ENCODE measurements around the gene HSFX3. TPM values are rescaled to one million over a fixed set of nuclear protein-coding genes. Genes with fewer than 3 reads are reported as not detected.

The HSFX3 gene
- total RNA-seq, 1 experiment from 2014 or later: 0.96 TPM

DNA sequence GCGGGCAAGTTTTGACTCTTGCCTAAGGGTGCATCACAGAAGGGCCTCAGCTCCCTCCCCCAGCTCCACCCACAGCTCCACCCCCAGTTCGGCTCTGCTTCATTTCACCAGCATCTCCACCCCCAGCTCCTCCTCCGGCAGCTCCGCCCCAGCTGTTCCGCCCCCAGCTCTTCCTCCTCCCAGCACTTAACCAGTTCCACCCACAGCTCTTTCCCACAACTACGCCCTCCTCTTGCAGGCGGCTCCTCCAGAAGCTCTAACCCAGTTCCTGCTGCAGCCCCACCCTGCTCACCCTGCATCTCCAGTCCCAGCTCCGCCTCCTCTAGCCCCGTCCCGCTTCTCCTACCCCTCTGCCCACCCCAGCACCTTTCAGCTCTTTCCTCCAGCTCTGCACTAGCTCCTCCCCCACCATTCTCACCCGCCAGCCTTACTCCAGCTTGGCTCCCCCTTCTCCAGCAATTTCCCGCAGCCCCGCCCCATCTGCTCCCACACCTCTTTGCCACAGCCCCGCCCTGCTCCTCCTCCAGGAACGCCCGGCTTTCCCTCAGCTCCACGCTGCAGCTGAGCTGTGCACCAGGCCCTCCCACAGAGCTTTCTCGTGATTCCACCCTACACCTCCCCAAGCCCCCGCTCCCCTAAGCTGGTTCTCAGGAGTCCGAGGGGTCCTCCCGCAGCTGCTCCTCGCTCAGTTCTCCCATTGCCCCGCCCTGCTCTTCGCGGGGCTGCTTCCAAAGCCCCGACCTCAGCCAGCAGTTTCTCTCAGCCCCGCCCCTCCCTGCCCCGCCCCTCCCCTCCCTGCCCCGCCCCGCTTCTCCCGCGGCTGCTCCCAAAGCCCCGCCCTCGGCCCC, 10.2 kb downstream of the HSFX3 start:
- no peaks in the 10 kb centered on the region for H3K9me3 ChIP-seq (ENCODE audit: control insufficient read depth in 1 of 2, insufficient read depth in 1 of 2, low read depth in 1 of 2, low read length in 2 of 2)
- TF ChIP-seq, protein P1, sequence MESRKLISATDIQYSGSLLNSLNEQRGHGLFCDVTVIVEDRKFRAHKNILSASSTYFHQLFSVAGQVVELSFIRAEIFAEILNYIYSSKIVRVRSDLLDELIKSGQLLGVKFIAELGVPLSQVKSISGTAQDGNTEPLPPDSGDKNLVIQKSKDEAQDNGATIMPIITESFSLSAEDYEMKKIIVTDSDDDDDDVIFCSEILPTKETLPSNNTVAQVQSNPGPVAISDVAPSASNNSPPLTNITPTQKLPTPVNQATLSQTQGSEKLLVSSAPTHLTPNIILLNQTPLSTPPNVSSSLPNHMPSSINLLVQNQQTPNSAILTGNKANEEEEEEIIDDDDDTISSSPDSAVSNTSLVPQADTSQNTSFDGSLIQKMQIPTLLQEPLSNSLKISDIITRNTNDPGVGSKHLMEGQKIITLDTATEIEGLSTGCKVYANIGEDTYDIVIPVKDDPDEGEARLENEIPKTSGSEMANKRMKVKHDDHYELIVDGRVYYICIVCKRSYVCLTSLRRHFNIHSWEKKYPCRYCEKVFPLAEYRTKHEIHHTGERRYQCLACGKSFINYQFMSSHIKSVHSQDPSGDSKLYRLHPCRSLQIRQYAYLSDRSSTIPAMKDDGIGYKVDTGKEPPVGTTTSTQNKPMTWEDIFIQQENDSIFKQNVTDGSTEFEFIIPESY (IDR thresholded peaks at IDR 0.05; ENCODE audit: extremely low read depth, insufficient replicate concordance, low read length): no peak
- TF ChIP-seq CBX3 (IDR thresholded peaks at IDR 0.05; ENCODE audit: low read depth) (no peak), ELF1 (IDR thresholded peaks at IDR 0.05; ENCODE audit: borderline replicate concordance, low read depth) (no peak), ZFX (IDR thresholded peaks at IDR 0.05) (no peak), EZH2phosphoT487 (IDR thresholded peaks at IDR 0.05; ENCODE audit: borderline replicate concordance) (no peak), RAD21 (IDR thresholded peaks at IDR 0.05; ENCODE audit: low read depth) (no peak), EGR1 (IDR thresholded peaks at IDR 0.05; ENCODE audit: low read depth) (no peak), POLR2AphosphoS5 (IDR thresholded peaks at IDR 0.05; ENCODE audit: low read depth, low read length) (no peak), FOSL1 (IDR thresholded peaks at IDR 0.05; ENCODE audit: low read depth) (no peak), POLR2A (IDR thresholded peaks at IDR 0.05; ENCODE audit: borderline replicate concordance, extremely low read depth, insufficient read depth, insufficient read length) (no peak), YY1 (IDR thresholded peaks at IDR 0.05; ENCODE audit: extremely low read depth, insufficient replicate concordance, low read depth, low read length) (no peak), SIN3A (IDR thresholded peaks at IDR 0.05; ENCODE audit: low read depth) (no peak), SRF (IDR thresholded peaks at IDR 0.05; ENCODE audit: low read depth) (no peak), CEBPB (IDR thresholded peaks at IDR 0.05; ENCODE audit: low read depth) (no peak), SP1 (IDR thresholded peaks at IDR 0.05; ENCODE audit: low read depth) (no peak)
- TF ChIP-seq, protein P2, sequence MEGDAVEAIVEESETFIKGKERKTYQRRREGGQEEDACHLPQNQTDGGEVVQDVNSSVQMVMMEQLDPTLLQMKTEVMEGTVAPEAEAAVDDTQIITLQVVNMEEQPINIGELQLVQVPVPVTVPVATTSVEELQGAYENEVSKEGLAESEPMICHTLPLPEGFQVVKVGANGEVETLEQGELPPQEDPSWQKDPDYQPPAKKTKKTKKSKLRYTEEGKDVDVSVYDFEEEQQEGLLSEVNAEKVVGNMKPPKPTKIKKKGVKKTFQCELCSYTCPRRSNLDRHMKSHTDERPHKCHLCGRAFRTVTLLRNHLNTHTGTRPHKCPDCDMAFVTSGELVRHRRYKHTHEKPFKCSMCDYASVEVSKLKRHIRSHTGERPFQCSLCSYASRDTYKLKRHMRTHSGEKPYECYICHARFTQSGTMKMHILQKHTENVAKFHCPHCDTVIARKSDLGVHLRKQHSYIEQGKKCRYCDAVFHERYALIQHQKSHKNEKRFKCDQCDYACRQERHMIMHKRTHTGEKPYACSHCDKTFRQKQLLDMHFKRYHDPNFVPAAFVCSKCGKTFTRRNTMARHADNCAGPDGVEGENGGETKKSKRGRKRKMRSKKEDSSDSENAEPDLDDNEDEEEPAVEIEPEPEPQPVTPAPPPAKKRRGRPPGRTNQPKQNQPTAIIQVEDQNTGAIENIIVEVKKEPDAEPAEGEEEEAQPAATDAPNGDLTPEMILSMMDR (IDR thresholded peaks at IDR 0.05 in 2 of 3, conservative IDR thresholded peaks at IDR 0.05 in 1 of 3; ENCODE audit: borderline replicate concordance in 1 of 3, insufficient read depth in 1 of 3, low read depth in 2 of 3, low read length in 2 of 3): no peak
- TF ChIP-seq, protein P3, sequence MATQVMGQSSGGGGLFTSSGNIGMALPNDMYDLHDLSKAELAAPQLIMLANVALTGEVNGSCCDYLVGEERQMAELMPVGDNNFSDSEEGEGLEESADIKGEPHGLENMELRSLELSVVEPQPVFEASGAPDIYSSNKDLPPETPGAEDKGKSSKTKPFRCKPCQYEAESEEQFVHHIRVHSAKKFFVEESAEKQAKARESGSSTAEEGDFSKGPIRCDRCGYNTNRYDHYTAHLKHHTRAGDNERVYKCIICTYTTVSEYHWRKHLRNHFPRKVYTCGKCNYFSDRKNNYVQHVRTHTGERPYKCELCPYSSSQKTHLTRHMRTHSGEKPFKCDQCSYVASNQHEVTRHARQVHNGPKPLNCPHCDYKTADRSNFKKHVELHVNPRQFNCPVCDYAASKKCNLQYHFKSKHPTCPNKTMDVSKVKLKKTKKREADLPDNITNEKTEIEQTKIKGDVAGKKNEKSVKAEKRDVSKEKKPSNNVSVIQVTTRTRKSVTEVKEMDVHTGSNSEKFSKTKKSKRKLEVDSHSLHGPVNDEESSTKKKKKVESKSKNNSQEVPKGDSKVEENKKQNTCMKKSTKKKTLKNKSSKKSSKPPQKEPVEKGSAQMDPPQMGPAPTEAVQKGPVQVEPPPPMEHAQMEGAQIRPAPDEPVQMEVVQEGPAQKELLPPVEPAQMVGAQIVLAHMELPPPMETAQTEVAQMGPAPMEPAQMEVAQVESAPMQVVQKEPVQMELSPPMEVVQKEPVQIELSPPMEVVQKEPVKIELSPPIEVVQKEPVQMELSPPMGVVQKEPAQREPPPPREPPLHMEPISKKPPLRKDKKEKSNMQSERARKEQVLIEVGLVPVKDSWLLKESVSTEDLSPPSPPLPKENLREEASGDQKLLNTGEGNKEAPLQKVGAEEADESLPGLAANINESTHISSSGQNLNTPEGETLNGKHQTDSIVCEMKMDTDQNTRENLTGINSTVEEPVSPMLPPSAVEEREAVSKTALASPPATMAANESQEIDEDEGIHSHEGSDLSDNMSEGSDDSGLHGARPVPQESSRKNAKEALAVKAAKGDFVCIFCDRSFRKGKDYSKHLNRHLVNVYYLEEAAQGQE (IDR thresholded peaks at IDR 0.05; ENCODE audit: low read depth): no peak
- TF ChIP-seq, protein P4, sequence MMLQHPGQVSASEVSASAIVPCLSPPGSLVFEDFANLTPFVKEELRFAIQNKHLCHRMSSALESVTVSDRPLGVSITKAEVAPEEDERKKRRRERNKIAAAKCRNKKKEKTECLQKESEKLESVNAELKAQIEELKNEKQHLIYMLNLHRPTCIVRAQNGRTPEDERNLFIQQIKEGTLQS (IDR thresholded peaks at IDR 0.05): no peak
- BruUV-seq (replicated peaks): no TSS peak
- H4K20me1 ChIP-seq (ENCODE audit: insufficient read depth): no peaks in the 10 kb centered on the region
- ChIA-PET RAD21 (ENCODE audit: low non-redundant PET in 1 of 2, low total read pairs in 2 of 2, uncharacterized antibody in 2 of 2, unreplicated experiment in 2 of 2) (no interaction called here), POLR2A (interaction anchor here (0.6 kb wide), 2 partner anchors 41 to 399 kb away, joined by 3 read pairs; partner anchors contain the start of gene EOLA2), CTCF (interaction anchor here (2.5 kb wide), 1 partner anchor 411 kb away, joined by 13 read pairs; no protein-coding TSS in a partner anchor)
- H3K79me2 ChIP-seq (ENCODE audit: insufficient read depth, low read length): peaks cover 3% of the 10 kb centered on the region; the same call in 1 of the 2 replicates
- H3K27ac ChIP-seq (ENCODE audit: low read depth, low read length): peak overlapping the region; percentile 53
- intact Hi-C loops (cut with micrococcal nuclease): no loop called here
- no peak overlapping the region for H2AFZ ChIP-seq (ENCODE audit: low read depth, low read length, poor library complexity, severe bottlenecking)
- no peaks in the 10 kb centered on the region for H3K9me2 ChIP-seq (ENCODE audit: insufficient read depth)
- peak overlapping the region; percentile 65 for H3K4me2 ChIP-seq (ENCODE audit: low read length)
- peak overlapping the region; percentile 50; the same call in 1 of the 2 replicates for H3K9ac ChIP-seq (ENCODE audit: low read length)
- H3K4me3 ChIP-seq (replicated peaks in 1 of 2; ENCODE audit: low read depth in 1 of 2, low read length in 2 of 2): peak overlapping the region; percentile 35 to 51
- peaks cover 3 to 4% of the 10 kb centered on the region in 2 experiments; a peak in 2 of 4 replicates for H3K4me1 ChIP-seq (ENCODE audit: control insufficient read depth in 1 of 2, insufficient read depth in 2 of 2, low read length in 2 of 2)
- peak; percentile 77 for DNase-seq (ENCODE audit: low read depth, low spot score)
- no peaks in the 10 kb centered on the region for H3K36me3 ChIP-seq (ENCODE audit: control insufficient read depth in 1 of 2, insufficient read depth in 2 of 2, low read length in 2 of 2)
- peak; percentile 69 for ATAC-seq
- no peaks in the 10 kb centered on the region for H3K27me3 ChIP-seq (ENCODE audit: insufficient read depth, low read length)

All from HCT116 (cell line).